HEK293T (cell line): ENCODE data around the gene ANKLE1.

Experiments used
- ELF4 ChIP-seq: fragments of 450-650 bp; IDR thresholded peaks from 2 replicates; pipeline ENCODE4 v1.6.1; 2017; ENCODE audit warnings: antibody characterized with exemption
- FOXA1 ChIP-seq: fragments of 450-650 bp; IDR thresholded peaks from 2 replicates; pipeline ENCODE4 v1.6.1; 2016; ENCODE audit warnings: mild to moderate bottlenecking
- HDGF ChIP-seq: fragments of 450-650 bp; IDR thresholded peaks from 2 replicates; pipeline ENCODE4 v1.6.1; 2017; ENCODE audit warnings: antibody characterized with exemption, borderline replicate concordance
- SUZ12 ChIP-seq: fragments of 450-650 bp; IDR thresholded peaks from 2 replicates; pipeline ENCODE4 v1.6.1; 2016; ENCODE audit warnings: mild to moderate bottlenecking
- TARDBP ChIP-seq: fragments of 450-650 bp; IDR thresholded peaks from 2 replicates; pipeline ENCODE4 v1.6.1; 2016

GRCh38 chr19:17296976-17297375 lies 15.3 kb downstream of the ANKLE1 start:
- TF ChIP-seq HDGF (no peak), TARDBP (no peak), SUZ12 (no peak), ELF4 (no peak), FOXA1 (no peak)
